CD1c-positive myeloid dendritic cell (primary cell): Measurements from ENCODE around the gene OLIG2.

Source experiments
- DNase-seq: peaks from one replicate; pipeline ENCODE4 v3.0.0-alpha.2; 2016; ENCODE audit errors: extremely low spot score

Gene OLIG2

GRCh38 chr21:33033094-33033951, 7.6 kb downstream of the OLIG2 start:
- DNase-seq: no peak

DNA sequence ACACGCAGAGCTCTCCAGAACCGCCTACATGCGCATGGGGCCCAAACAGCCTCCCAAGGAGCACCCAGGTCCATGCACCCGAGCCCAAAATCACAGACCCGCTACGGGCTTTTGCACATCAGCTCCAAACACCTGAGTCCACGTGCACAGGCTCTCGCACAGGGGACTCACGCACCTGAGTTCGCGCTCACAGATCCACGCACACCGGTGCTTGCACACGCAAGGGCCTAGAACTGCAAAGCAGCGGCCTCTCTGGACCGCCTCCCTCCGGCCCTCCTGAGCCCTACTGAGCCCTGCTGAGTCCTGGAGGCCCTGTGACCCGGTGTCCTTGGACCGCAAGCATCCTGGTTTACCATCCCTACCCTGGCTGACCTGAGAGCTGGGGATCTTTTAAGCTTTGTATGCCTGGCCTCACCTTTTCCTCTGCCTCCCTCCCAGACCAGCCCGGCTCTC, 8.3 kb downstream of the OLIG2 start:
- DNase-seq: no peak

DNA sequence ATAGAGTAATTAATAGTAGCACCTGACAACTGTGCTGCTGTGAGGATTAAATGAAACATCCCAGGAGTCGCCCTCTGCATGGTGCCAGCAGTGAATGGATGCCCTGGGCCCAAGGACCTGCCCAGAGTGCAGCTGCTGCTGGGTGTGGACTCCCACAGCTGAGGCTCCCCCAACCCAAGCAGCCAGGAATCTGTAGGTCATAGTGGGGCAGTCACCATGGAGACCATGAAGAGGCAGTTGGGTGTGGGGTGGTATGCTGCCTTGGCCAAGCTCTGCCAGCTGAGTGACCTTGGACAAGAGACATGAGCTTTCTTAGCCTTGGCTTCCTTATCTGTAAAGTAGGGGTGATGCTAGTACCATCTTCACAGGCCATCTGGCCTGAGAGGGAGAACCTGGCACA, 9.4 kb downstream of the OLIG2 start:
- DNase-seq: no peak

DNA sequence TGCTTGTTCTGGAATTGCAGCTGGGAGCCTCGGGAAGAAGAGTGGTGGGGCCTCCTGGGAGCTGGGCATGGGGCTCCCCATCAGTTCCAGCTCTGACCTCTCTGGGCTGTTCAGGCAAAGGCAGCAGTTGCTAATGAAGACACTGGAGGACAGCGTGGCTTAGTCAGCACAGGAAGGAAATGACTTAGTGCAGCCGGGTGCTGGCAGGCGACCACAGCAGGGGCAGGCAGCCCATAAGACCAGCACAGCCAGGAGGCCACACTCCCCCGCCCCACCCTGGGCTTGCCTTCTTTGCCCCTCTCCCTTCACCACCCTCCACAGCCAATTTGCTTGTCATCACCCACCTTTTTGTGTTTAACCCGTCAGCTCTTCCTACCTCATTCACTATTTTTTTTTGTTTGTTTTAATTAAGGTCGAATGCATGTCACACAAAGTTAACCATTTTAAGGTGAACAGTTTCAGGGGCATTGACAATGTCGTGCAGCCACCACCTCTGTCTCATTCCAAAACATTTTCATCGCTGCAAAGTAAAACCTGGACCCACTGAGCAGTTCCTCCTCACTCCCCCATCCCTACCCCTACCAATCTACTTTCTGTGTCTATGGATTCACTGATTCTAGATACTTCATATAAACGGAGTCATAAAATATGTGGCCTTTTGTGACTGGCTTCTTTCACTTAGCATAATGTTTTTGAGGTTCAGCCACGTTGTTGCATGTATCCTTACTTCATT, 10.9 kb downstream of the OLIG2 start:
- DNase-seq: peak; percentile 31

- no peak for DNase-seq
Observed at GRCh38 chr21:33037501-33037900, 11.8 kb downstream of the OLIG2 start.

- no peak for DNase-seq
Observed at GRCh38 chr21:33039536-33039935, 13.8 kb downstream of the OLIG2 start.

- no peak for DNase-seq
Observed at GRCh38 chr21:33040215-33040614, 14.5 kb downstream of the OLIG2 start.

DNA sequence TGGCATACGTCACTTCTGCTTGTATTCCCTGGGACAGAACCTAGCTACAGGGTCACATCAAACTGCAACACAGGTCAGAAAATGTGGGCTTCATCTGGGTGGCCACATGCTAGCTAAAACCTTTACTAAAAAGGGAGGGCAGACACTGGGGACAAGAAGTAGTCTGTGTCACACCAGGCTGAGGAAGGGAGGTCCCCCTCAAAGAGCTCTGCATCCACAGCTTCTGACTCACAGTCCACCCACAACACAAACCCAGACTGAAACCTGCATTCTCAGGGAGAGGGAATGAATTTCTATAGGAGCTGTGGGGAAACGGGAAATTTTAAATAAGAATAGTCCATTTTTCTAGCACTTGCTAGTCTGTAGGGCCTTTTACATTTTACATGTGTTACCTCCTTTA, 16.2 kb downstream of the OLIG2 start:
- DNase-seq: no peak

- no peak for DNase-seq
Observed at GRCh38 chr21:33042812-33043211, 17.1 kb downstream of the OLIG2 start.

- no peak for DNase-seq
Observed at GRCh38 chr21:33046455-33046854, 20.7 kb downstream of the OLIG2 start.

DNA sequence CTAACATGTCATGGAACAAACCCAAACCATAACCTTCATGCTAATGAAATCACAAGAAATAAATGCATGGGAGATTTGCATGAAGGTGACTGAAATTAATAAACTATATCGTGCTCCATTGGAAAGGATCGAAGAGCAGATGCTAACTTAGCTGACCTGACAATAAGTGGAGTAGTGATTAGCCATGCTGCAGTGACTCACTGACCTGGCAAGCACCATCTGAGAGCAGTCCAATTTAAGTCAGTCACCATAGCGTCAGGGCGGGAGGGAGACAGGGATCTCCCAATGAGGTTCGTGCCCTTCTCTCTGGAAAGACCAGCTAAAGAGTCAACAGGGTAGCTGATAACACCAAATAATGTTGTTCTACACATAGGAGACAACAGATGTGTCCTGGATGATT, 21.5 kb downstream of the OLIG2 start:
- no peak for DNase-seq

DNA sequence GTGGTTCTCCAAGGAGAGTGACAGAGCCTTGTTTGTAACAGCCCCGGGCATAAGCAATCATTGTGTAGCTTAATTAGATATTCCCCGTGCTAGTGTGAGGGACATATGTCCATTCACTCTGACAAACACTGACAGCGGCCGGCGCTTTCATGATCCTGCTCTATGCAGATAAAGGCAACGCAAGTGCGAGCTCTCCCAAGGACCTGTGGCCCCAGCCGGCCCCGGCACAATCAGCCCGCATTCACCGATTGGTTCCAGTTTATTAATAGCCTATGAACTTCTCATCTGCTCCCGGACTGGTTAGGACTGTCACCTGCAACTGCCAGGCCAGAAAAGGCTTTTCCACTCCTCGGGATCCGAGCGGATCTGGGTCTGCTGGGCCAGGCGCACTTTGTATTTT, 26.2 kb downstream of the OLIG2 start:
- DNase-seq: no peak

- peak; percentile 21 for DNase-seq
Observed at GRCh38 chr21:33053951-33054350, 28.2 kb downstream of the OLIG2 start.

DNA sequence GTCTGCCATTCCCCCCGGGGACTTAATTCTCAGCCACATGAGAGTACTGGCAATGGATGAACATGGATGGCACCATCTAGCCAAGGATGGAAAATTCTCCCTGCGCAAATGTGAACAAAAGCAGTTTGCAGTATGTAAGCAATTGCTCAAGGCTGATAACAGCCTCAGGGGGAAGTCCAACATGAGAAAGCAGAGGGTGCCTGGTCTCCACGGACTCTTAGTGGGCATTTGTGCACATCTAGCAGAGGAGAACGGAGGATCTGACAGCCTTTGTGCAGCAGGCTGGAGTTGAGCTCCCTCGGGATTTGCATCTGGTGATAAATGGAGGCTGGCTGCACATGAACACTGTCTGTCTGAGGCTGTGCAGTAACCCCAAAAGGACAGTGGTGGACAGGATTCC, 30.3 kb downstream of the OLIG2 start:
- DNase-seq: no peak

- no peak for DNase-seq
Observed at GRCh38 chr21:33057385-33057940, 31.7 kb downstream of the OLIG2 start.

GRCh38 chr21:33058527-33058926, 32.8 kb downstream of the OLIG2 start:
- no peak for DNase-seq

DNA sequence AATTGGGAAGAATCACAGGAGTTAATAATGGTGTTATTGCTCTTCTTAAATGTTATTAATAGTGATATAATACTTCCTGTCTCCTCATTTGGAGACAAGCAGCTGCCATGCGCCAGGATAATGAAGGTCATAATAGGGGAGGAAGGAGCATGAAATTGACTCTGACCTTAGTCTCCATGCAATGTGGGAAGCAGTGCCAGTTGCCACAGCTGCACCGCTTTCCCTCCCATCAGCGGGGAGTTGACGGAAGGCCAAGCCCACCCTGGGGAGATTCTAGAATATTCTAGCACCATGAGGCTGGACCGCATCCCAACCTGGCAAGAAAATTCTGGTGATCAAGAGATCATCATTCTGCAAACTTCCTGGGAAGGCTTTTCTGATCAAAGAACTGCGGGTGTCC, 33.2 kb downstream of the OLIG2 start:
- no peak for DNase-seq

GRCh38 chr21:33059380-33059841, 33.7 kb downstream of the OLIG2 start:
- peak; percentile 82 for DNase-seq

DNA sequence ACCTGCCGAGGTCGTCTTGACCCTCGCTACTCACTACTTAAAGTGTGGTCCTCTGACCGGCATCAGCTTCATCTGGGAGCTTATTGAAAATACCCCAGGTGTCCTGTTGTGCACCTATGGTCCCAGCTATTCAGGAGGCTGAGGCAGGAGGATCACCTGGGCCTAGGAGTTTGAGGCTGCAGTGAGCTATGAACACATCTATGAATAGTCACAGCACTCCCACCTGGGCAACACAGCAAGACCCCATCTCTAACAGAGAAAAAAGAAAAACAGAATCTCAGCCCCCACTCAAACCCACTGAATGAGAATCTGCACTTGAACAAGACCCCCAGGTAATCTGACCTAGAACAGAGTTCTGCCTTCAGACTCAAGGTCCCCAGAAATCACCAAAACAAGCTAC, 35.5 kb downstream of the OLIG2 start:
- no peak for DNase-seq

GRCh38 chr21:33063375-33063883, 37.7 kb downstream of the OLIG2 start:
- no peak for DNase-seq

DNA sequence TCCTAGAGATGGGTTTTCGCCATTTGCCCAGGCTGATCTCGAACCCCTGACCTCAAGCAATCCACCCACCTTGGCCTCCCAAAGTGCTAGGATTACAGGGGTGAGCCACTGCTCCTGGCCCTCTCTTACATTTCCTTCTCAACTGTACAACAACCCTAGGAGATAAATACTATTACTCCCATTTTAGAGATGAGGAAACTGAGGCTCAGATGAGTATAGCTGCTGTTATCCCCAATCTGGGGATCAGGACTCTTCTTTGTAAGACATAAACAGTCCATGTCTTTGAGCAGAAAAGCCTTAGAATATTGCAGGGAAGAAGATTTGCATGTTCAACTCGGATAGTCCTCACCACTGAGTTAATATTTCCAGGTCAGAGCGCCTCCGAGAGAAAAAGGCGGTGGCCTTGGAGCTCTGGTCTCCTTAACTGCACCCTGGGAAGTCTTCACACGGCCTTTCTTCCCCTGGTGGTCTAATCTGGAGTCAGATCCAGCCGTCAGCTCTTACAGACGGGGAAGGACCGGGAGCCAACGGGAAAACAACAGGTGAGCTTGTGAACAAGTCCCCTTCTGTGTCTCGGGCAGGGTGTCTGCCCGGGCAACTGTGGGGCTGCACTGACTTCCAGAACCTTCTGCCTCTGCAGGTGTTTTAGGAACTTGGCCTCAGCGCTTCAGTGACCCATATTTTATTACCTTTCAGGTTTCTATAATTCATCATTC, 38.3 kb downstream of the OLIG2 start:
- no peak for DNase-seq
